GM18873 (cell line): ENCODE results near the gene NRROS.
"Not testable (repeated sequence)": the region's sequence is repeated elsewhere in the genome, so short reads cannot be mapped to it uniquely, and the experiment has no call there.

ENCODE experiments used
- ATAC-seq: cut with Tn5 transposase; IDR thresholded peaks from one replicate; pipeline ENCODE4 v1.9.1; 2021; ENCODE audit warnings: mild to moderate bottlenecking, moderate library complexity, moderate number of reproducible peaks; ENCODE audit not compliant: unreplicated experiment, low FRiP score

NRROS gene

GRCh38 chr3:196639483-196640296 lies at the start of gene NRROS:
Gene NRROS (plus strand): TSS chr3:196639694. CDS start chr3:196654540, 14,846 bp downstream.
- peak; percentile 29 for ATAC-seq

DNA sequence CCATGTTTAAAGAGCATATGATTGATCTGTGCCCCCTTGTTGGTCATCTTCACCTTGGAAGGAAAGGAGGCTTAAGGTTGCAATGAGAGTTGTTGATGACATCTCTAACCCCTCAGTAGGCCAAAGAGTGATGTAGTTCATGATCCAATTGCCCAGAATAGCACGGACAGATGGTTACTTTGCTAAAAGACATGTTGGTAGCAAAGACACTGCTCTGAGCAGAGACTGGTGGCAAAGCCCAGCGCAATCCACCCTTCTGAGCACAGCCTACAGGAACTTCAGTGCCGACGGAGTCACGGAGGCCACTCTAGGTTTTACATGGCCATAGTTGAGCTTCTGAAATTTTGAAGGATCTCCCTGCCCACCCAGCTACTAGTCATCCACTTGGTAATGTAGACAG lies 49.2 kb upstream of the NRROS start:
- ATAC-seq: no peak

DNA sequence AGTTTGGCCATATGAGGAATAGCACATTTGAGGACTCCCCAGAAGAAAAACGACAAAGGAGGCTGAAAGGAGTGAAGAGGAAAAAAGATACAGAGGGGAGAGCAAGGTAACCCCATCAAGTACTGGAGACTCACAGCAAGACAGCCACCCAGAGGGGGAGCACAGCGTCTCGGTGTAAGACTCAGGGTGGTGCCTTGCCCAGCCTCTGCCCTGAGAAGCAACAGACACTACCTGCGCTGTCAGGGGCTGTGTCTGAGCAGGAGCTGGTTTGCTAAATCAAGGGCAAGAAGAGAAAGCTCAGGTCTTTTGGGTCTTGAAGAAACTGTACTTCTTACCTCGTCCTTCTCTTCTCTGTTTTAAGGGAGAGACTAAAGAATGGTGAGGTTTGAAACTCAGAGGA lies 43.1 kb upstream of the NRROS start:
- no peak for ATAC-seq

DNA sequence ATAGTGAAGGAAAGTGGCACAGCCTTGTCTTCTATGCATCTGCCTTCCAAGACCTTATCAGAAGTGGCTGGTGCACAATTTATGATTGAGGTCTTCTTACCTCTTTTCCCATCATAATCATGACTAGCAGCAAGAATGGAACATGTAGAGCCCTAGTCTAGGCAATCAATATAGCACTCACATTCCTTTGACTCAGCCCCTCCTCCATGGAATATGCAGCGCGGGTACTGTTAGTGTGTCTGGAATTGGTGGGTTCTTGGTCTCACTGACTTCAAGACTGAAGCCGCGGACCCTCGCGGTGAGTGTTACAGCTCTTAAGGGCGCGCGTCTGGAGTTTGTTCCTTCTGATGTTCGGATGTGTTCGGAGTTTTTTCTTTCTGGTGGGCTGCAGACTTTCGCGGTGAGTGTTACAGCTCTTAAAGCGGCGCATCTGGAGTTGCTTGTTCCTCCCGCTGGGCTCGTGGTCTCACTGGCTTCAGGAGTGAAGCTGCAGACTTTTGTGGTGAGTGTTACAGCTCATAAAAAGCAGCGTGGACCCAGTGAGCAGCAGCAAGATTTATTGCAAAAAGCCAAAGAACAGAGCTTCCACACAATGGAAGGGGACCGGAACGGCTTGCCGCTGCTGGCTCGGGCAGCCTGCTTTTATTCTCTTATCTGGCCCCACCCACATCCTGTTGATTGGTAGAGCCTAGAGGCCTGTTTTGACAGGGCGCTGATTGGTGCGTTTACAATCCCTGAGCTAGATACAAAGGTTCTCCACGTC lies 41.3 kb upstream of the NRROS start:
- ATAC-seq: not testable (repeated sequence)

DNA sequence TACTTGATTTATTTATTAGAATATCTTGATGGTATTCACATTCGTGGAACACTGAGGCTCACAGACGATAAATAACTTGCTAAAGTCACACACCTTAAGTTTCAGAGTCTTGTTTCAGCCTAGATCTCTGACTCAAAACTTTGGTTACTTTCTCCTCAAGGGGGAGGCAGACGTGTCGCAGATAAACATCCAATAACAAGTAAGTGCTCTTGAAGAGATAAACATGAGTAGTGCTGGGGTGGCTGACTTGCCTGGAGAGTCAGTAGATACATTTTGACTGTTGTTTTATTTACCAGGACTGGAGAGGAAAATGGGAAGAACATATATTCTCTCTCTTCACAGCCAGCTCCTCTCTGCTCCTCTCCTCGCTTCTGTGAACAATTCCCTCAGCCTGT lies 39.8 kb upstream of the NRROS start:
- ATAC-seq: no peak

- ATAC-seq: no peak
Measured at GRCh38 chr3:196600359-196600758, 39.1 kb upstream of the NRROS start.

- no peak for ATAC-seq
Measured at GRCh38 chr3:196602673-196603072, 36.8 kb upstream of the NRROS start.

DNA sequence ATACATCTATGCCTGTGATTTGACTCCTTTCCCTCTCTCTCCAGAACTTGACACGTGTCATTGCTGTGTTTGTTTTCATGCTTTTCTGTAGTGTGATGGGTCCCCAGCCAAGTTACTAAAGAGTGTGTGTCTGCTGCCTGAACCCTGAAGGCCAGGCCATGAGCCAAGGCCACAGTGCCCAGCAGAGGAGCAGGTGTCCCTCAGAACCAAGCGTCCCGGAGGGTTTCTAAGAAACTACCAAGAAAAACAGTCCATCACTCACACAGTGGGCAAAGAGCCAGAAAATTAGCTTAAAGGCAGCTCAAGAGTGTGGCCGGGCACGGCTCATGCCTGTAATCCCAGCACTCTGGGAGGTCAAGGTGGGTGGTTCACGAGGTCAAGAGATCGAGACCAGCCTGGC lies 35.8 kb upstream of the NRROS start:
- ATAC-seq: no peak

DNA sequence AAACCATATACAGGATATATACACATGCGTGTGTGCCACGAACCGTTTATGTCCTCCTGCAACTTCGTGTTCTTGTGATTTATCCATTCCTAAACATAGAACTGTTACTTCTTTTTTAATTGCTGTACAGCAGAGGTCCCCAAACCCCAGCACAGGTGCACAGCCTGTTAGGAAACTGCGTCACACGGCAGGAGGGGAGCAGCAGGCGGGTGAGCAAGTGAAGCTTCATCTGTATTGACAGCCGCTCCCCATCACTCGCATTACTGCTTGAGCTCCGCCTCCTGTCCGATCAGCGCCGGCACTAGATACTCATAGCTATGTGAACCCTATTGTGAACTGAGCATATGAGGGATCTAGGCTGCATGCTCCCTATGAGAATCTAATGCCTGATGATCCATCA lies 34.9 kb upstream of the NRROS start:
- ATAC-seq: no peak

- ATAC-seq: no peak
Measured at GRCh38 chr3:196608693-196609092, 30.8 kb upstream of the NRROS start.

GRCh38 chr3:196609343-196609775 lies 30.1 kb upstream of the NRROS start:
- no peak for ATAC-seq

GRCh38 chr3:196609805-196610515 lies 29.5 kb upstream of the NRROS start:
- no peak for ATAC-seq

- no peak for ATAC-seq
Measured at GRCh38 chr3:196611761-196612483, 27.6 kb upstream of the NRROS start.

DNA sequence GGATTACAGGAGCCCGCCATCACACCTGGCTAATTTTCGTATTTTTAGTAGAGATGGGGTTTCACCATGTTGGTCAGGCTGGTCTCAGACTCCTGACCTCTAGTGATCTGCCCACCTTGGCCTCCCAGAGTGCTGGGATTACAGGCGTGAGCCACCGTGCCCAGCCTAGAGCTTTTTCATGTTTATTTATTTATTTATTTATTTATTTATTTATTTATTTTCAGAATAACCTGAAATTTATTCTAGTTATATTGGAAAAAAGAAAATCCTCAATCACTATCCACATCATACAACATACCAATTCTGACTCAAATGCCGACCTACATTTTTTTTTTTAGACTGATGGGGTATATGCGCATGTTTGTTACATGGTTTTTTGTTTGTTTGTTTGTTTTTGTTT lies 24.3 kb upstream of the NRROS start:
- not testable (repeated sequence) for ATAC-seq

DNA sequence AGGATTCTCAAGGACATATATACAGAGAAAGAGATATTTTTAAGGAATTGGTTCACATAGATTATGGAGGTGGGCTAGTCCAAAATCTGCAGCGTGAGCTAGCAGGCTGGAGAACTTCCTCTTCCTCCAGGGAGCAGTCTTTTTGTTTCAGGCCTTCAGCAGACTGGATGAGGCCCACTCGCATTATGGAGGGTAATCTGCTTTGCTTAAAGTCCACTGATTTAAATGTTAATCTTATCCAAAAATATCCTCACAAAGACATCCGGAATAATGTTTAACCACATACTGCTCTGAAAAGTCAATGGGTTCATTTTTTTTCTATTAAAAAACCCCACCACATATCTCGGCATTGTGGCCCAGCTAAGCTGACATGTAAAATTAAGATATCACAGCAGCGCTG lies 22.2 kb upstream of the NRROS start:
- ATAC-seq: no peak

DNA sequence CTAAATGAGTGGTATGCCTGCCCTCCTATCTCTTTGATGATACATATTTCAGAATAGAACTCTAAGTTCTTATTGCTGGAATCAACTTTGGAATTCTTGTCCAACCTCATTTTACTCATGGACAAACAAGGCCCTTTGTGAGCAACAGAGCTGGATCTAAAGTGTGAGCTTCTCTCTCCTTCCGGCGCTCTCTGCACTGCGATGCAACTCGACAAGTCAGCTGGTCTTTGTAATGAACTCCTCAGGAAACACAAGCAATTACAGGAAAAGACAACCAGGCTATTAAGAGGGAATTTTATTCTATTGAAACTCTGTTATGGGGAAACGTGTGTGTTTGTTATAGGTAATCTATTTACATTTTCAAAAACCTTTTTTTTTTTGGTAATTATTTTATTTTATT lies 20.3 kb upstream of the NRROS start:
- ATAC-seq: no peak

- ATAC-seq: not testable (repeated sequence)
Measured at GRCh38 chr3:196619627-196620026, 19.9 kb upstream of the NRROS start.

GRCh38 chr3:196620161-196620604 lies 19.3 kb upstream of the NRROS start:
- ATAC-seq: peak; percentile 61

- ATAC-seq: no peak
Measured at GRCh38 chr3:196620684-196621083, 18.8 kb upstream of the NRROS start.

- ATAC-seq: no peak
Measured at GRCh38 chr3:196621611-196622010, 17.9 kb upstream of the NRROS start.
